Measurements from ENCODE around the gene FMNL2. TPM values are rescaled to one million over a fixed set of nuclear protein-coding genes. Genes with fewer than 3 reads are reported as not detected.
A peak's percentile ranks its signal among the peaks of the same experiment; 100 is the strongest.

Gene FMNL2
- total RNA-seq, 1 experiment from 2014 or later: 43.1 TPM

DNA sequence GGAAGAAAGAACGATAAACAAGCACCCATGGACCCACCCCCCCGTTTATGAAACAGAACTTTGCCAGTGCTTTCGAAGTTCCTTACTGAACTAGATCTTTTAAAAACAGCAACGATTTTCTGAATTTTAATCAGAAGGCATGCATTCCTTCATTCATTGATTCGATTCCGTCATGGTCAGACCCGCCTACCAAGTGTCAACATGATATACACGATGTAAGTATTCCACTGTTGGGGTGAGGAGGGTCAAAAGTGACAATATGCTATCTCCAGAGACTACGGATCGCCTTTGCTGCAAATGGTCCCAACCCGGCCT is 316 bp upstream of the FMNL2 start:
- CTCF ChIA-PET: no interaction called here
- POLR2A ChIA-PET (ENCODE audit: low non-redundant PET): no interaction called here
- peaks cover 14% of the 10 kb centered on the region for H3K4me1 ChIP-seq (ENCODE audit: insufficient read depth, low read length, poor library complexity, severe bottlenecking)
- no peak for DNase-seq (ENCODE audit: low spot score)
- H3K27ac ChIP-seq (ENCODE audit: low read depth, low read length, poor library complexity, severe bottlenecking): no peak overlapping the region
- H3K27me3 ChIP-seq (replicated peaks; ENCODE audit: insufficient read depth, low read depth, low read length, poor library complexity): no peaks in the 10 kb centered on the region
- intact Hi-C loops (cut with micrococcal nuclease; ENCODE audit: unreplicated experiment): loop anchor here (1.0 to 5.0 kb wide), 3 partner anchors 158 to 293 kb away; no protein-coding TSS in a partner anchor
- H3K9me3 ChIP-seq (ENCODE audit: low read depth, low read length, poor library complexity, severe bottlenecking): no peaks in the 10 kb centered on the region
- no TSS peak for BruUV-seq (replicated peaks)
- no peaks in the 10 kb centered on the region for H3K36me3 ChIP-seq (ENCODE audit: insufficient read depth, low read length, poor library complexity, severe bottlenecking)
- no peak for TF ChIP-seq EZH2 (IDR thresholded peaks at IDR 0.05; ENCODE audit: borderline replicate concordance, low read depth, low read length, poor library complexity, severe bottlenecking)
- TF ChIP-seq, protein P1, sequence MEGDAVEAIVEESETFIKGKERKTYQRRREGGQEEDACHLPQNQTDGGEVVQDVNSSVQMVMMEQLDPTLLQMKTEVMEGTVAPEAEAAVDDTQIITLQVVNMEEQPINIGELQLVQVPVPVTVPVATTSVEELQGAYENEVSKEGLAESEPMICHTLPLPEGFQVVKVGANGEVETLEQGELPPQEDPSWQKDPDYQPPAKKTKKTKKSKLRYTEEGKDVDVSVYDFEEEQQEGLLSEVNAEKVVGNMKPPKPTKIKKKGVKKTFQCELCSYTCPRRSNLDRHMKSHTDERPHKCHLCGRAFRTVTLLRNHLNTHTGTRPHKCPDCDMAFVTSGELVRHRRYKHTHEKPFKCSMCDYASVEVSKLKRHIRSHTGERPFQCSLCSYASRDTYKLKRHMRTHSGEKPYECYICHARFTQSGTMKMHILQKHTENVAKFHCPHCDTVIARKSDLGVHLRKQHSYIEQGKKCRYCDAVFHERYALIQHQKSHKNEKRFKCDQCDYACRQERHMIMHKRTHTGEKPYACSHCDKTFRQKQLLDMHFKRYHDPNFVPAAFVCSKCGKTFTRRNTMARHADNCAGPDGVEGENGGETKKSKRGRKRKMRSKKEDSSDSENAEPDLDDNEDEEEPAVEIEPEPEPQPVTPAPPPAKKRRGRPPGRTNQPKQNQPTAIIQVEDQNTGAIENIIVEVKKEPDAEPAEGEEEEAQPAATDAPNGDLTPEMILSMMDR (conservative IDR thresholded peaks at IDR 0.05; ENCODE audit: low read depth, low read length): no peak
- H3K4me3 ChIP-seq (ENCODE audit: low read depth, low read length, poor library complexity, severe bottlenecking): peak overlapping the region; percentile 97

DNA sequence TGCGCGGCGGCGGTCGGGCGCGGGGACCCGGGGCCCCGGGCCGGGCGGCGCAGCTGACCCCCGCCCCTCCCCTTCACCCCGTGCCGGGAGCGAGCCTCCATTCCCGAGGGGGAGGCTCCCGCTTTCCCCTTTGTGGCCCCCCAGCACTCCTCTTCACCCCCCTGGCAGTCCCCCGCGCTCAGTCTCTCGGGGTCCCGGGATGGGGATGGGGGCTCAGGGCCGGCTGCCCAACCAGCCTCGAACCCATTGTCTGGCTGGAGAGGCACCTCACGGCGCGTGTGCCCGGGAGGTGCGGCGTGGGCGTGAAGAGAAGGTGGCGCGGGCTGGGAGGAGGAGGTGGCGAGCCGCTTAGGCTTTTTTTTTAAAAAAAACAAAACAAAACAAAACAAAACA is 748 bp downstream of the FMNL2 start:
- intact Hi-C loops (cut with micrococcal nuclease; ENCODE audit: unreplicated experiment): loop anchor here (1.0 to 5.0 kb wide), 4 partner anchors 97 to 292 kb away; no protein-coding TSS in a partner anchor
- Histone ChIP-seq H3K9me3 (ENCODE audit: low read depth, low read length, poor library complexity, severe bottlenecking) (no peaks in the 10 kb centered on the region), H3K36me3 (ENCODE audit: insufficient read depth, low read length, poor library complexity, severe bottlenecking) (no peaks in the 10 kb centered on the region), H3K4me1 (ENCODE audit: insufficient read depth, low read length, poor library complexity, severe bottlenecking) (peaks cover 14% of the 10 kb centered on the region), H3K4me3 (ENCODE audit: low read depth, low read length, poor library complexity, severe bottlenecking) (peak overlapping the region; percentile 97), H3K27me3 (replicated peaks; ENCODE audit: insufficient read depth, low read depth, low read length, poor library complexity) (no peaks in the 10 kb centered on the region), H3K27ac (ENCODE audit: low read depth, low read length, poor library complexity, severe bottlenecking) (peak overlapping the region; percentile 82)
- CTCF ChIA-PET: interaction anchor here (1.0 kb wide), 1 partner anchor 15 kb away, joined by 3 read pairs; no protein-coding TSS in a partner anchor
- no TSS peak for BruUV-seq (replicated peaks)
- TF ChIP-seq, protein P1 (conservative IDR thresholded peaks at IDR 0.05; ENCODE audit: low read depth, low read length): no peak
- TF ChIP-seq EZH2 (IDR thresholded peaks at IDR 0.05; ENCODE audit: borderline replicate concordance, low read depth, low read length, poor library complexity, severe bottlenecking): no peak
- POLR2A ChIA-PET (ENCODE audit: low non-redundant PET): no interaction called here
- DNase-seq (ENCODE audit: low spot score): peak; percentile 51

DNA sequence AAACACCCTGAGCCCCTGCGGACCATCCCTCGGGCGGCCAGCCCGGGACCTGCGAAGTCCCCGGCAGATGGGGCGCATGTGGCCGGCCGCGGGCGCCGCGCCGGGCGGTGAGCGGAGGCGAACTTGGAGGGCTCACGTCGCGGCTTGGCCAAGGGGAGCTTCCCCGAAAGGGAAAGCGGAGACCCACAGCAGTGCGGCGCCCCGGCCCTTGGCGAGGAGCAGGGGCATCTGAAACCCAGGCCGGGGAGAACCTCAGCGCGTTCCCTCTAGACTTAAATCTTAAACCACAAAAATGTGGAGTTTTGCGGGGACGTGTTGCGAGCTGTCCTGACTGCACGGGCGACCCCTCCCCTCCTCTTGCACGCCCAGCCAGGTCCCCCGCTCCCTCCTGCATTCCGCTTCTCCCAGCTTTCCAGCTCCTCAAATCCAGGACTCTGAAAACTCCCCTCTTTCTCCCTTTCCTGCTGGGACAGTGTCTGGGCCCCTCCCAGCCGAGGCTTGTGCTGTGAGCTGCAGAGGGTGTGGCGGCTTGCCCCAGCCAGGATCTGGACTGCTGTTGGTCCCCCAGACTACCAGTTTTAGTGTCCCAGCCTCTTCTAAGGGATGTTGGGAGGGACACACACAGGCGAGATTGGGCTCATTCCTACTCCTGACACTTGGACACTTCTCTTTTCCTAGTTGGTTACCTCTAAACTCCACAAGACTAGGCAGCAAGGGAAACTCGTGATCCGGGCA is 1.3 kb downstream of the FMNL2 start:
- H3K27me3 ChIP-seq (replicated peaks; ENCODE audit: insufficient read depth, low read depth, low read length, poor library complexity): no peaks in the 10 kb centered on the region
- TF ChIP-seq EZH2 (IDR thresholded peaks at IDR 0.05; ENCODE audit: borderline replicate concordance, low read depth, low read length, poor library complexity, severe bottlenecking): no peak
- TF ChIP-seq, protein P1 (conservative IDR thresholded peaks at IDR 0.05; ENCODE audit: low read depth, low read length): no peak
- H3K4me1 ChIP-seq (ENCODE audit: insufficient read depth, low read length, poor library complexity, severe bottlenecking): peaks cover 14% of the 10 kb centered on the region
- no peaks in the 10 kb centered on the region for H3K9me3 ChIP-seq (ENCODE audit: low read depth, low read length, poor library complexity, severe bottlenecking)
- ChIA-PET POLR2A (ENCODE audit: low non-redundant PET) (interaction anchor here (0.6 to 0.7 kb wide), 2 partner anchors 73 to 1249 kb away, joined by 4 read pairs; no protein-coding TSS in a partner anchor), CTCF (interaction anchor here (0.6 kb wide), 1 partner anchor 159 kb away, joined by 3 read pairs; no protein-coding TSS in a partner anchor)
- H3K4me3 ChIP-seq (ENCODE audit: low read depth, low read length, poor library complexity, severe bottlenecking): peak overlapping the region; percentile 97
- BruUV-seq (replicated peaks): no TSS peak
- peak overlapping the region; percentile 82 for H3K27ac ChIP-seq (ENCODE audit: low read depth, low read length, poor library complexity, severe bottlenecking)
- H3K36me3 ChIP-seq (ENCODE audit: insufficient read depth, low read length, poor library complexity, severe bottlenecking): no peaks in the 10 kb centered on the region
- peak; percentile 57 for DNase-seq (ENCODE audit: low spot score)
- intact Hi-C loops (cut with micrococcal nuclease; ENCODE audit: unreplicated experiment): loop anchor here (1.0 to 5.0 kb wide), 3 partner anchors 96 to 291 kb away; no protein-coding TSS in a partner anchor

Measured in A673 (cell line).